ENCODE data around the gene PAFAH1B1.
"Not testable (repeated sequence)": the region's sequence is repeated elsewhere in the genome, so short reads cannot be mapped to it uniquely, and the experiment has no call there.

The PAFAH1B1 gene

DNA sequence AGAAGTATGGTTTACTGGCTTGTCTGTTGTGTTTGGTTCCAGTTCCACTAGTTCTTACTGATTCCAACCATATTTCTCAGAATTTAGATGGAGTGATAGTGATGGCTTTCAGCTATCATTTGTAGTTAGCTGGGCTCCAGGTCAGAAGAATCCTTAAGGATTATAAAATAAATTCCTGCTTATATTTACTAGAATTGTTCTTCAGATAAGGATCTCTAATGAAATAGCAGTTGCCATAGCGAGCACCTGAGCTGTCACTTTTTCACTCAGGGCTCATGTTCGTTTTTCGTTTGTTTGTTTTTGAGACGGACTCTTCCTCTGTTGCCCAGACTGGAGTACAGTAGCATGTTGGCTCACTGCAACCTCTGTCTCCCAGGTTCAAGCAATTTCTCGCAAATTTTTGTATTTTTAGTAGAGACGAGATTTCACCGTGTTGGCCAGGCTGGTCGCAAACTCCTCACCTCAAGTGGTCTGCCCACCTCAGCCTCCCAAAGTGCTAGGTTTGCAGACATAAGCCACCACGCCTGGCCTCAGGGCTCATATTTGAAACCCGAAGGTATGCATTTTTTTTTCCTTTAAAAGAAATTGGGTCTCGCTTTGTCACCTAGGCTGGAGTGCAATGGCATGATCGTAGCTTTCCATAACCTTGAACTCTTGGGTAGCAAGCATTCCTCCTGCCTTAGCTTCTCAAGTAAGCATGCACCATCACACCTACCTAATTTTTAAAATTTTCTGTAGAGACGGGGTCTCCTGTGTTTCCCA is 42.9 kb downstream of the PAFAH1B1 start:
- H3K4me3 ChIP-seq (ENCODE audit: low read depth, low read length): no peak overlapping the region
- TF ChIP-seq, protein P1, sequence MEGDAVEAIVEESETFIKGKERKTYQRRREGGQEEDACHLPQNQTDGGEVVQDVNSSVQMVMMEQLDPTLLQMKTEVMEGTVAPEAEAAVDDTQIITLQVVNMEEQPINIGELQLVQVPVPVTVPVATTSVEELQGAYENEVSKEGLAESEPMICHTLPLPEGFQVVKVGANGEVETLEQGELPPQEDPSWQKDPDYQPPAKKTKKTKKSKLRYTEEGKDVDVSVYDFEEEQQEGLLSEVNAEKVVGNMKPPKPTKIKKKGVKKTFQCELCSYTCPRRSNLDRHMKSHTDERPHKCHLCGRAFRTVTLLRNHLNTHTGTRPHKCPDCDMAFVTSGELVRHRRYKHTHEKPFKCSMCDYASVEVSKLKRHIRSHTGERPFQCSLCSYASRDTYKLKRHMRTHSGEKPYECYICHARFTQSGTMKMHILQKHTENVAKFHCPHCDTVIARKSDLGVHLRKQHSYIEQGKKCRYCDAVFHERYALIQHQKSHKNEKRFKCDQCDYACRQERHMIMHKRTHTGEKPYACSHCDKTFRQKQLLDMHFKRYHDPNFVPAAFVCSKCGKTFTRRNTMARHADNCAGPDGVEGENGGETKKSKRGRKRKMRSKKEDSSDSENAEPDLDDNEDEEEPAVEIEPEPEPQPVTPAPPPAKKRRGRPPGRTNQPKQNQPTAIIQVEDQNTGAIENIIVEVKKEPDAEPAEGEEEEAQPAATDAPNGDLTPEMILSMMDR (IDR thresholded peaks at IDR 0.05; ENCODE audit: low read depth, low read length, missing control alignments): no peak
- no peak for DNase-seq (ENCODE audit: low read depth)

- no peak for DNase-seq (ENCODE audit: low read depth)
- TF ChIP-seq, protein P1 (IDR thresholded peaks at IDR 0.05; ENCODE audit: low read depth, low read length, missing control alignments): no peak
- no peak overlapping the region for H3K4me3 ChIP-seq (ENCODE audit: low read depth, low read length)
These were observed 44.0 kb downstream of the PAFAH1B1 start for GRCh38 chr17:2637422-2637821.

DNA sequence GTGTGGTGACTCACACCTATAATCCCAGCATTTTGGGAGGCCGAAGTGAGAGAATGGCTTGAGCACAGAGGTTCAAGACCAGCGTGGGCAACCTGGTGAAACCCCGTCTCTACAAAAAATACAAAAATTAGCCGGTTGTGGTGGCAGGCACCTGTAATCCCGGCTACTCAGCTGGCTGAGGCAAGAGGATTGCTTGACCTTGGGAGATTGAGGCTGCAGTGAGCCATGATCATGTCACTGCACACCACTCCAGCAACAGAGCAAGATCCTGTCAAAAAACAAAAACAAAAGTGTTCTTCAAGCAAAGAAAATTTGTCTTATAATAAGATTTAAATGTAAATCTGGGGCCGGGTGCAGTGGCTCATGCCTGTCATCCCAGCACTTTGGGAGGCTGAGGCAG is 51.5 kb downstream of the PAFAH1B1 start:
- TF ChIP-seq, protein P1 (IDR thresholded peaks at IDR 0.05; ENCODE audit: low read depth, low read length, missing control alignments): no peak
- DNase-seq (ENCODE audit: low read depth): no peak
- no peak overlapping the region for H3K4me3 ChIP-seq (ENCODE audit: low read depth, low read length)

DNA sequence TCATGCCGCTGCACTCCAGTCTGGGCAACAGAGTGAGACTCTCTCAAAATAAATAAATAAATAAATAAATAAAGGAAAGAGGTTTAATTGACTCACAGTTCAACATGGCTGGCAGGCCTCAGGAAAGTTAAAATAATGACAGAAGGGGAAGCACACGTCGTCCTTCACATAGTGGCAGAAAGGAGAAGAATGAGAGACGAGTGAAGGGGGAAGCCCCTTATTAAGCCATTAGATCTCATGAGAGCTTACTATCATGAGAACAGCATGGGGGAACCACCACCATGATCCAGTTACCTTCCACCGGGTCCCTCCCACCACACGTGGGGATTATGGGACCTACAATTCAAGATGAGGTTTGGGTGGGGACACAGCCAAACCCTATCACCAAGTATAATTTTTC is 54.5 kb downstream of the PAFAH1B1 start:
- DNase-seq (ENCODE audit: low read depth): no peak
- TF ChIP-seq, protein P1 (IDR thresholded peaks at IDR 0.05; ENCODE audit: low read depth, low read length, missing control alignments): no peak
- H3K4me3 ChIP-seq (ENCODE audit: low read depth, low read length): no peak overlapping the region

GRCh38 chr17:2649191-2649590 is 55.7 kb downstream of the PAFAH1B1 start:
- no peak overlapping the region for H3K4me3 ChIP-seq (ENCODE audit: low read depth, low read length)
- TF ChIP-seq, protein P1 (IDR thresholded peaks at IDR 0.05; ENCODE audit: low read depth, low read length, missing control alignments): no peak
- no peak for DNase-seq (ENCODE audit: low read depth)

GRCh38 chr17:2652911-2653310 is 59.5 kb downstream of the PAFAH1B1 start:
- DNase-seq (ENCODE audit: low read depth); H3K4me3 ChIP-seq (ENCODE audit: low read depth, low read length): not testable (repeated sequence)

DNA sequence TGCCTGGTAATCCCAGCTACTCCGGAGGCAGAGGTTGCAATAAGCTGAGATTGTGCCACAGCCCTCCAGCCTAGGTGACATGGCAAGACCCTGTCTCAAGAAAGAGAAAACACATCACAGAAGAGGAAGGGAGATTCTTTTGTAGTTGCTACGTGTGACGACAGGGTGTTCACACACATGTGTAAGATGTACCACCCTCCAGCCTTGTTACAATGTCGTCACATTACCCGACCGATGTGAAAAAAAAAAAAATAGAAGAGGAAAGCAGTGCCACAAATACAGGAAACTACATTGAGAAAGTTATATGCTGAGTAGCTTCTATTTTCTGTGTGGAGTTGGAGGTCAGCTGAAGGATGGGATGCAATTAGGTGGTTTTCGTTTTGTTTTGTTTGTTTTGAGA is 62.1 kb downstream of the PAFAH1B1 start:
- DNase-seq (ENCODE audit: low read depth): no peak
- TF ChIP-seq, protein P1 (IDR thresholded peaks at IDR 0.05; ENCODE audit: low read depth, low read length, missing control alignments): no peak
- no peak overlapping the region for H3K4me3 ChIP-seq (ENCODE audit: low read depth, low read length)

Data from GM12864 (cell line).